ENCODE measurements around the gene PWP1. TPM values are rescaled to one million over a fixed set of nuclear protein-coding genes. Genes with fewer than 3 reads are reported as not detected.

PWP1 gene
- total and polyA plus RNA-seq, 8 donors = 10.5 to 21.8 (median 14.8) TPM

GRCh38 chr12:107657621-107658020 is 28.0 kb upstream of the PWP1 start:
- H3K36me3 ChIP-seq = no peaks in the 10 kb centered on the region
- no peaks in the 10 kb centered on the region for H3K9me3 ChIP-seq
- no peaks in the 10 kb centered on the region for H3K27me3 ChIP-seq
- FAIRE-seq (no peak), DNase-seq (no peak), ATAC-seq (no peak)
- WGBS, 2 donors = 75 to 83% methylated on average over 9 of the region's 9 CpGs
- TF ChIP-seq, protein P1, sequence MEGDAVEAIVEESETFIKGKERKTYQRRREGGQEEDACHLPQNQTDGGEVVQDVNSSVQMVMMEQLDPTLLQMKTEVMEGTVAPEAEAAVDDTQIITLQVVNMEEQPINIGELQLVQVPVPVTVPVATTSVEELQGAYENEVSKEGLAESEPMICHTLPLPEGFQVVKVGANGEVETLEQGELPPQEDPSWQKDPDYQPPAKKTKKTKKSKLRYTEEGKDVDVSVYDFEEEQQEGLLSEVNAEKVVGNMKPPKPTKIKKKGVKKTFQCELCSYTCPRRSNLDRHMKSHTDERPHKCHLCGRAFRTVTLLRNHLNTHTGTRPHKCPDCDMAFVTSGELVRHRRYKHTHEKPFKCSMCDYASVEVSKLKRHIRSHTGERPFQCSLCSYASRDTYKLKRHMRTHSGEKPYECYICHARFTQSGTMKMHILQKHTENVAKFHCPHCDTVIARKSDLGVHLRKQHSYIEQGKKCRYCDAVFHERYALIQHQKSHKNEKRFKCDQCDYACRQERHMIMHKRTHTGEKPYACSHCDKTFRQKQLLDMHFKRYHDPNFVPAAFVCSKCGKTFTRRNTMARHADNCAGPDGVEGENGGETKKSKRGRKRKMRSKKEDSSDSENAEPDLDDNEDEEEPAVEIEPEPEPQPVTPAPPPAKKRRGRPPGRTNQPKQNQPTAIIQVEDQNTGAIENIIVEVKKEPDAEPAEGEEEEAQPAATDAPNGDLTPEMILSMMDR (IDR thresholded peaks at IDR 0.05) = no peak
- intact Hi-C loops (cut with DNase I) = no loop called here
- H3K4me1 ChIP-seq = no peaks in the 10 kb centered on the region
- H3K27ac ChIP-seq = no peak overlapping the region
- no peak overlapping the region for H3K4me3 ChIP-seq

DNA sequence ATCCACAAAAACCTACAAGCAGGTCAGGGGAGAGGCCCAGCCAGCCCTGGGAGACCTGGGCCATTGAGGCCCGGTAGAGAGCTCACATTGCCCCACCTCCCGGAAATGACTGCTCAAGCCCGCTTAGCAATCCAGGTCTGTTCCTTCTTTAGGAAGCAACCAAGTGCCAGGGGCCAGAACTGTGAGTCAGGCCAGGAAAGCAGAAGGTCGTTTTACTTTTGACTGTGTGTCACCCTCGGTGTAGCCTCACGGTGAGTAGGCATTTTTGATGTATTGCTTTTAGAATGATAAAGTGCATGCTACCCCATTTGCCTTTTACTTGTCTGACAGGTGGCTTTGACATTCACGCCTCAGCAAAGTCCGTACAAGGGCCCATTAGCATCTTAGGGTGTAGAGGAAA is 25.4 kb upstream of the PWP1 start:
- no peak for FAIRE-seq
- no peak overlapping the region for H3K4me3 ChIP-seq
- WGBS, 2 donors = 61 to 69% methylated on average over 8 of the region's 8 CpGs
- ATAC-seq = no peak
- DNase-seq = no peak
- no peaks in the 10 kb centered on the region for H3K4me1 ChIP-seq
- intact Hi-C loops (cut with DNase I) = no loop called here
- H3K27me3 ChIP-seq = no peaks in the 10 kb centered on the region
- TF ChIP-seq, protein P1 (IDR thresholded peaks at IDR 0.05) = no peak
- H3K27ac ChIP-seq = no peak overlapping the region
- H3K9me3 ChIP-seq = no peaks in the 10 kb centered on the region
- H3K36me3 ChIP-seq = no peaks in the 10 kb centered on the region

GRCh38 chr12:107660861-107661415 is 24.7 kb upstream of the PWP1 start:
- Histone ChIP-seq H3K4me3 (no peak overlapping the region), H3K27ac (no peak overlapping the region), H3K4me1 (no peaks in the 10 kb centered on the region), H3K36me3 (no peaks in the 10 kb centered on the region), H3K9me3 (no peaks in the 10 kb centered on the region), H3K27me3 (no peaks in the 10 kb centered on the region)
- WGBS, 2 donors = 50 to 56% methylated on average over 12 of the region's 12 CpGs
- FAIRE-seq = no peak
- no peak for DNase-seq
- TF ChIP-seq, protein P1 (IDR thresholded peaks at IDR 0.05) = no peak
- ATAC-seq = peak in 1 of 4 donors; percentile 34
- intact Hi-C loops (cut with DNase I) = no loop called here

DNA sequence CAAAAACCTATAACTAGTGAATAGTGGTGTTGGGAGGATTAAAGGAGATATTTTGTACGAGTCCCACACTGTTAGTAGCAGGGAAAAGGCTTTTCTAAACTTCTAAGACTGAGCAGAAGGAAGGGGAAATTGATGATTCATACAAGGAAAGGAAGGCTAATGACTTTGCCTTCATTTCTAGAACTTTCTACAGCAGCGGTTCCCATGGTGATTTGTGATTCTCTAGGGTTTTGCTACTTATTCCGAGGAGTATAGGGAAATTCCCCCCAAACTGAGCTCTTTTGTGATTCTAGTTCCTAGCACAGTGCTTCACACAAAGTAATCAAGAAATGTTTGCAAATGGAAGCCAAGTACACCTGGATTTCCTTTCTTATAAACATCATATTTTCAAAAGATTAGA is 23.8 kb upstream of the PWP1 start:
- intact Hi-C loops (cut with DNase I) = no loop called here
- FAIRE-seq = no peak
- Histone ChIP-seq H3K4me3 (no peak overlapping the region), H3K27ac (no peak overlapping the region), H3K4me1 (no peaks in the 10 kb centered on the region), H3K27me3 (no peaks in the 10 kb centered on the region), H3K9me3 (no peaks in the 10 kb centered on the region), H3K36me3 (no peaks in the 10 kb centered on the region)
- WGBS, 2 donors = 41 to 60% methylated on average over 3 of the region's 3 CpGs
- no peak for ATAC-seq
- TF ChIP-seq, protein P1 (IDR thresholded peaks at IDR 0.05) = no peak
- no peak for DNase-seq

DNA sequence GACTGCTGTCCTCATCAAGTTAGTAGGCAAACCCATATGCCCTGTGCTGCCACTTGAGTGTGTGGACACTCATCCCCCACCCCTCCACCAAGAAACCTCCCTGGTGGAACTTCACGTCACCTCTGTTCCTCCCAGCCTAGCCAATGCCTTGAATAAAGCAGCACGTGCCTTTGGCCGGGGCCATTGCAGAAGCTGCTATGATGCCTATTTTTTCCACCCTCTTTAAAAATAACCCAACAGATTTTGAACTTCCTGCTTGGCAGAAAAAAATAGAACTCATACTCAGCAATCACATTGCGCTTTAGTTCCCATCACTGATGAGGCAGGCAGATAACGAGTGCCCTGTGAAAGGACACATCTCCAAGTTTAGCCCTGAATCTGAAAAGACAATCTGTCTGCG is 23.1 kb upstream of the PWP1 start:
- no peak overlapping the region for H3K27ac ChIP-seq
- no peak for FAIRE-seq
- TF ChIP-seq, protein P1 (IDR thresholded peaks at IDR 0.05) = no peak
- no peaks in the 10 kb centered on the region for H3K4me1 ChIP-seq
- no peak overlapping the region for H3K4me3 ChIP-seq
- intact Hi-C loops (cut with DNase I) = no loop called here
- H3K27me3 ChIP-seq = no peaks in the 10 kb centered on the region
- ATAC-seq = peak in 2 of 4 donors; percentile 38 to 40
- DNase-seq = no peak
- H3K36me3 ChIP-seq = no peaks in the 10 kb centered on the region
- 50 to 57% methylated on average over 6 of the region's 6 CpGs for WGBS, 2 donors
- no peaks in the 10 kb centered on the region for H3K9me3 ChIP-seq

Data from pancreas (tissue), 10 donors.